Astrocyte of the spinal cord (primary cell): ENCODE measurements around the gene AMOTL1.

Experiments
- DNase-seq: peaks from one replicate; pipeline ENCODE4 v3.0.0; 2011; ENCODE audit warnings: low read depth, low spot score
- H3K4me3 ChIP-seq: 2 replicates; pipeline ENCODE4 v1.5.1; 2011; ENCODE audit warnings: low read depth, mild to moderate bottlenecking, low read length, moderate library complexity
- CTCF ChIP-seq: IDR thresholded peaks from 2 replicates; pipeline ENCODE4 v1.5.1; 2012; ENCODE audit warnings: low read depth, mild to moderate bottlenecking, low read length, inconsistent platforms
- in situ Hi-C: cut with HindIII; loops from 2 replicates; pipeline ENCODE4 v1.10.0; 2017; ENCODE audit warnings: low sequenced_read_pairs

AMOTL1 gene

DNA sequence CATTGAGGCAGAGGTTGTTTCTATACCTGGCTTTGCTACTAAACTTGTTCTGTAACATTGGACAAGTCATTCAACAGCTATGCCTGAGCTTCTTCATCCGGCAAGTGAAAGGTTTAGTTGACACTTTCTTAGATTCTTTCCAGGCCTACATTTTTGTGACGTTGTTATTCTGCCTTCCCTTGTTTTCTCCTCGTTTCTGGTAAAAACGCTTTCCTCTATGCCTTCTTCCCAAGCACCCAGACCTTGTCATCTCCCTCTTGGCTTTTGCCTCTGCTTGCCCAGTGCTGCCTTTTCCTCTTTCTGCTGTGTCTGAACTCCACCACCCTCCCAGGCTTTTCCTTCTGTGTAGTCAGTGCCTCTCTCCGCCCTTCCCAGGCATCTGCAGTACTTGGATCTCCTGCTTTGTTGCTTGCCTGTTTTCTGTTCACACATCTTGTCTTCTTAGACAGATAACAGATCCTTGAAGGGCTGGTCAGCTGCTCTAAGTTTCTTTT lies 1.4 kb upstream of the AMOTL1 start:
- TF ChIP-seq CTCF, result no peak
- in situ Hi-C loops, result no loop called here
- no peak for DNase-seq
- H3K4me3 ChIP-seq, result no peak overlapping the region

DNA sequence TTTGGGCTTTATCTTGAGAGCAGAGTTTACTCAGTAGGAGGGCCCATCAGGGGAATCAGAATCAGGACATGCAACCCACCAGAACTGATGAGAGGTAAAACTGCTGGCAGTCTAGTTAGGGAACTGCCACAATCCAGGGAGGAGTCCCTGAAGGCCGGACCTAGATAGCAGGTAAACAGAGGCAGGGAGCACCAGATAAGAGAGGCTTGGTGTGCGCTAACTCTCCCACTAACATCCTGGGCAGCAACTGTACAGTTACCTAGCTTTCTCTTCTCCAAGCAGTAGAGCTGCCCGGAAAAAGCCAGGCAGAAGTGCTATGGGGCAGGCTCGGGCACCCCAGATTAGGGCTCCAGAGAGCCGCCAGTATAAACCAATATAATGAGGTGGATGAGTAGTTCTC lies 865 bp upstream of the AMOTL1 start:
- DNase-seq, result no peak
- no peak for TF ChIP-seq CTCF
- H3K4me3 ChIP-seq, result no peak overlapping the region
- in situ Hi-C loops, result no loop called here

DNA sequence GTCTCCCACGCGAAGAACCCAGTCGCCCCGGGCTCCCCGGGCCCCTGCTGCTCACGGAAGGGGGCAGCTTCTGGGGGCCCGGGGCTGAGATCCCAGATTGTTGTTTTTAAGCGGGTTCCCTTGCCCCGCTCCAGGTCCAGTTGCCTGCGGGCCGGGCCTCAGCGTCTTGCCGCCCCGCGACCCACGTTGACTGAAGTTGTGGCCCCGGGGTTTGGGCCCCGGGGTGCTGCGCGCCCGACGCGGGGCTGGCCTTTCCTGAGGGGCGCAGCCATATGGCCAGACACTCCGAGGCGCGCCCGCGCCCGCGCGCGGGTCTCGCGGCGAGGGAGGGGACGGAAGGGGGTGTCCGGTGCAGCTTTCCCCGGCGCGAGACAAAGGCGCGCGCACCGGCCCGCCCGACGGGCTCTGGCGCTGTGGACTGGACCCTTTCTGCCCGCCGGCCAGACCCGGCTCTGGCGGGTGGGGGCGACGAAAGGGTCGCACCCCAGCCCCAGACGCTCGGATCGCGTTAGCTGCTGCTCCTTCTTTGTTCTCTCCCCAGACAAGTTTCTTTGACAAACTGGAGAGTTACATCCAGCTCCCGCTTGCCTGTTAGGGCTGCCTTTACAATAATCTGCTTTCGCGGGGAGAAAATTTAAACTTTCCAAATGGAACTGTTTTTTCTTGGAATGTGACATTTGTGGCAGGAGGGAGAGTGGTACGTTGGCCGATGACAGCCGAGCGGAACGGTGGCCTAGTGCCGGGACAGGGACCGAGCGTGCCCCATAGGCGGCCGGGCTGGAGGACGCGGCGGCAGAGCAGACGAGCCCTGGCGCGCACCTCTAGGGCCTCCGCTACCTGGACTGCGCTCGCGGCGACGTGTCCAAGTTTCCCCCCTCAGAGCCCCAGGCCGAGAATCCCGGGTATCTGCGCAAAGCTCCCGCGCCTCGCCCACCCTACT lies 716 bp downstream of the AMOTL1 start:
- H3K4me3 ChIP-seq, result peak overlapping the region; percentile 94
- DNase-seq, result peak; percentile 46
- in situ Hi-C loops, result no loop called here
- no peak for TF ChIP-seq CTCF

- in situ Hi-C loops, result no loop called here
- peak overlapping the region; percentile 94 for H3K4me3 ChIP-seq
- TF ChIP-seq CTCF, result no peak
- DNase-seq, result no peak
Measured at GRCh38 chr11:94769880-94770279, 1.7 kb downstream of the AMOTL1 start.

DNA sequence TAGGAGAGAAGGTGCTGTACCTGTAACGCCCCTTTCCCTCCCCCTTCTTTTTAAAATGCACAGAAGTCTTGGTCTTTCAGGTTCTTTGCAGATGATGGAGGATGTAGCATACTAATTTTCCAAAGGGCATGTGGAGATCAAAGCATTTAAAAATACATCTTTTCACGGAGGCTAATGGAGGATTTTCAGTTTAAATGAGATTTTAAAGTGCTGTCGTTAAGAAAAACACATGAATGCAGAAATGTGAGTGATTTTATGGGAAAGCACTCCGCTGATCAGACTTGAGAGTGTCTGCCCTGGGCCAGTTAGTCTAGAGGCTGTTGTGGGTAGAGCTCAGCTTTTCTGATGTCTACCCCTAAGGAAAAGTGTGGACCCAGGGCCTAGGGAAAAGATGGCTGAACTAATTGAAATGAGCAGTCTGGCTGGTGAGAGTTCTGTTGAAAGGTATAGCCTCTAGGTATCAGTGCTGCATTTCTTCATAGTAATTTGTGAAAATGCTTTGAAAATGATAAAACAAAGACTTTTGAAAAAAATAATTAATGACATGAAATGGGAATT lies 2.5 kb downstream of the AMOTL1 start:
- in situ Hi-C loops, result no loop called here
- peak overlapping the region; percentile 94 for H3K4me3 ChIP-seq
- DNase-seq, result no peak
- TF ChIP-seq CTCF, result no peak

- TF ChIP-seq CTCF, result no peak
- H3K4me3 ChIP-seq, result no peak overlapping the region
- in situ Hi-C loops, result no loop called here
- DNase-seq, result peak; percentile 40
Measured at GRCh38 chr11:94771390-94771789, 3.2 kb downstream of the AMOTL1 start.
